Panc1 (cell line): Measurements from ENCODE around the gene PPP1R15B.
"Not testable (repeated sequence)": the region's sequence is repeated elsewhere in the genome, so short reads cannot be mapped to it uniquely, and the experiment has no call there.

ENCODE experiments used
- POLR2AphosphoS5 ChIP-seq: IDR thresholded peaks from 2 replicates; pipeline ENCODE4 v1.6.1; 2012; ENCODE audit warnings: mild to moderate bottlenecking, low read depth, low read length, moderate library complexity
- TF ChIP-seq, protein P1 (sequence below): fragments of 450-650 bp; IDR thresholded peaks from 2 replicates; pipeline ENCODE4 v1.5.1; 2017; ENCODE audit warnings: mild to moderate bottlenecking

DNA sequence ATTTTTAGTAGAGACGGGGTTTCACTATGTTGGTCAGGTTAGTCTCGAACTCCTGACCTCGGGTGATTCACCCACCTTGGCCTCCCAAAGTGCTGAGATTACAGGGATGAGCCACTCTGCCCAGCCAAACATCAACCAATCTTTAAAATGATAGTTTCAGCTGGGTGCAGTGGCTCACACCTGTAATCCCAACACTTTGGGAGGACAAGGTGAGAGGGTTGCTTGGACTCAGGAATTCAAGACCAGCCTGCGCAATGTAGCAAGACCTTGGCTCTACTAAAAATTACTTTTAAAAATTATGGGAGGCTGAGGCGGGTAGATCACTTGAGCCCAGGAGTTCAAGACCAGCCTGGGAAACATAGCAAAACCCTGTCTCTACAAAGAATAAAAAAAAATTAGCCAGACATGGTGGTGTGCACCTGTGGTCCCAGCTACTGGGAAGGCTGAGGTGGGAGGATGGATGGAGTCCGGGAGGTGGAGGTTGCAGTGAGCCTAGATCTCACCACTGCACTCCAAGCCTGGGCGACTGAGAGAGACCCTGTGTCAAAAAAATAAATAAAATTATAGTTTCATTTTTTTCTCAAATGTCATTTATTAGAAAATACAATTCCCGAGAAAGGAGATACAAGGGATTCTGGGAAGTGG, 10.6 kb upstream of the PPP1R15B start:
- TF ChIP-seq, protein P1, sequence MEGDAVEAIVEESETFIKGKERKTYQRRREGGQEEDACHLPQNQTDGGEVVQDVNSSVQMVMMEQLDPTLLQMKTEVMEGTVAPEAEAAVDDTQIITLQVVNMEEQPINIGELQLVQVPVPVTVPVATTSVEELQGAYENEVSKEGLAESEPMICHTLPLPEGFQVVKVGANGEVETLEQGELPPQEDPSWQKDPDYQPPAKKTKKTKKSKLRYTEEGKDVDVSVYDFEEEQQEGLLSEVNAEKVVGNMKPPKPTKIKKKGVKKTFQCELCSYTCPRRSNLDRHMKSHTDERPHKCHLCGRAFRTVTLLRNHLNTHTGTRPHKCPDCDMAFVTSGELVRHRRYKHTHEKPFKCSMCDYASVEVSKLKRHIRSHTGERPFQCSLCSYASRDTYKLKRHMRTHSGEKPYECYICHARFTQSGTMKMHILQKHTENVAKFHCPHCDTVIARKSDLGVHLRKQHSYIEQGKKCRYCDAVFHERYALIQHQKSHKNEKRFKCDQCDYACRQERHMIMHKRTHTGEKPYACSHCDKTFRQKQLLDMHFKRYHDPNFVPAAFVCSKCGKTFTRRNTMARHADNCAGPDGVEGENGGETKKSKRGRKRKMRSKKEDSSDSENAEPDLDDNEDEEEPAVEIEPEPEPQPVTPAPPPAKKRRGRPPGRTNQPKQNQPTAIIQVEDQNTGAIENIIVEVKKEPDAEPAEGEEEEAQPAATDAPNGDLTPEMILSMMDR = not testable (repeated sequence)
- not testable (repeated sequence) for TF ChIP-seq POLR2AphosphoS5
